NCI-H226 (cell line): Measurements from ENCODE around the gene STARD7.
"Not testable (repeated sequence)": the region's sequence is repeated elsewhere in the genome, so short reads cannot be mapped to it uniquely, and the experiment has no call there.

ENCODE experiments used
- DNase-seq: peaks from one replicate; pipeline ENCODE4 v3.0.0-alpha.2; 2015

The STARD7 gene

DNA sequence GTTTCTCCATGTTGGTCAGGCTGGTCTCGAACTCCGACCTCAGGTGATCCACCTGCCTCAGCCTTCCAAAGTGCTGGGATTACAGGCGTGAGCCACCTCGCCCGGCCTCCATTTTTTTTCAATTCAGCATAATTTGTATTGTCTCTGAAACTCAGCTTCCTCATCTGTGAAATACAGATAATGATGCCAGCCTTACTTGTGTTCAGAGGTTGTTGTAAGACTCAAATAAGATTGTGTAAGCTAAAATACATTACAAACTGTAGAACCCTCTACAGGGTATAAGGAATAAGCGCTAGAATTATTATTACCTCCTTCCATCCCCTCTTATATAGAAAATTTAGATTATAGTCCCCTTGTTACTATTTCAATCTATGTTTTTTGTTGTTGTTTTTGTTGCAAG lies 24.8 kb upstream of the STARD7 start:
- DNase-seq: no peak

DNA sequence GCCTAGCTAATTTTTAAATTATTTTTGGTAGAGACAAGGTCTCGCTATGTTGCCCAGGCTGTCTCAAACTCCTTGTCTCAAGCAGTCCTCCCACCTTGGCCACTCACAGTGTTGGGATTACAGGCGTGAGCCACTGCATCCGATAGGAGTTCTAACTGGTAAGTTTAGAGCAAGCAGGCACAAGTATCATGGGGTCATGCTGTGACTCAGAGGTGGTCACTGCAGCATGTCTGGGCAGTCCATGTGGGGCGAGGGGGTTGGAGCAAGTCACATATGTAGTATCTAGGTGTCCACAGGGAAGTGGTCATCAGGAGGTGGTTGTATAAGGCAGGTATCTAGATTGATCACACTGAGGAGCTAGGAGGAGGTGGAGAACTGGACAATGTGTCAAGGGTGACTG lies 22.7 kb upstream of the STARD7 start:
- DNase-seq: no peak

DNA sequence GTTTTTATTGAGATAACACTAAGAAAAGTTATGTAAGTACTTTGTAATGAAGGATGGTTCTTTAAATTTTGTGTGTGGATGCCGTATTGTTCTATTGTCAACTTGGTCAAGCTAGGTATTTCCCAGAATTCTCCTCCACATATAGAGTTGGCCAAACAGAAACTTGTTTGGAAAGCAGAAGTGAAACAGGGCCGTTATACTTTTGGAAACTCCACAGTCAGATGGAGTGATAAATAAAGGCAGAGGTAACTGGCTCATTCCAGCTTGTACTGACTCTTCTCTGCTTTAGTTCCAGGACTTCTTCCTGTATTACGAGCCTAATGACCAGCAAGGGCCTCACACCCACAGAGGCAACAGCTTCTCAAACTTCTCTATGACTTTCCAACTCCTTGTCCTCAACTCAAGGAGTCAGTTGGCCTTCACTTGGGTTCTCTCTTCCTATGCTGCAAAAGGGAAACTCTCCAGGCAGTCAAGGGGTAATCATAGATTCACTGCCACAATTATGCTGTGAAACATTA lies 16.4 kb upstream of the STARD7 start:
- no peak for DNase-seq

DNA sequence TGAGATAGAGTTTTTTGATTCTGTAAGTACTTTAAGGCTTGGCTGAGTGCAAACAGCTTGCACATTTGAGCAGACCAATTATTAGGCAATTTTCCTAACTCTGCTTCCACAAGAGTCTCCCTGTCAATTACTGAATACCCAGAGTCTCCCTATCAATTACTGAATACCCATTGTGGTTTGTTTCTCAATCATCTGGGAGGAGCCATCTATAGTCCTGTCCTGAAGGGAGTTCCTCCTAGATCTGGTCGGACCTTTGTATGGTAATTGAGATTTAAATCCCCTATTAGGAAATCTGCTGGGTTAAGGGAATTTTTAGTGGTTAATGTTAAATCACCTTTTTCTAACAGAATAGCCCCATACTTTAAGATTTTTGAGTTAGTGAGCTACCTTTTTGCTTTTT lies 12.5 kb upstream of the STARD7 start:
- DNase-seq: not testable (repeated sequence)

DNA sequence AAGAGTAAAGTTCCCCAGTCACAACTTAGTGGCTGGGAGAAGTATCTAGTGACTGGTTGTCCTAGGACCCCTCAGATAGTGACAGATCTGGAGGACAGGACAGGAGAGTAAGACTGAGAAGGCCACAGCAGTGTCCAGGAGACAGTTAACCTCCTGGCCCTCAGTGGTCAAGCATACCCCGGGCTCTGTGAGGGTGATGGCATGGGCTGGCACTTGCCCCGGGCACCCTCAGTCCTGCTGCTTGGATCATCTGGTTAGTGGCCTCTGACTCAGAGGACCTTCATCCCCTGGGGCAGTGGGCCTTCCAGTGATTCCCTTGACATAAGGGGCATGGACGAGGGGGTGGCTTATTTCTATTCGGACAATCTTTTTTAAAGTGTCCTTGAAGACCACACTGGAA lies 11.3 kb upstream of the STARD7 start:
- not testable (repeated sequence) for DNase-seq

DNA sequence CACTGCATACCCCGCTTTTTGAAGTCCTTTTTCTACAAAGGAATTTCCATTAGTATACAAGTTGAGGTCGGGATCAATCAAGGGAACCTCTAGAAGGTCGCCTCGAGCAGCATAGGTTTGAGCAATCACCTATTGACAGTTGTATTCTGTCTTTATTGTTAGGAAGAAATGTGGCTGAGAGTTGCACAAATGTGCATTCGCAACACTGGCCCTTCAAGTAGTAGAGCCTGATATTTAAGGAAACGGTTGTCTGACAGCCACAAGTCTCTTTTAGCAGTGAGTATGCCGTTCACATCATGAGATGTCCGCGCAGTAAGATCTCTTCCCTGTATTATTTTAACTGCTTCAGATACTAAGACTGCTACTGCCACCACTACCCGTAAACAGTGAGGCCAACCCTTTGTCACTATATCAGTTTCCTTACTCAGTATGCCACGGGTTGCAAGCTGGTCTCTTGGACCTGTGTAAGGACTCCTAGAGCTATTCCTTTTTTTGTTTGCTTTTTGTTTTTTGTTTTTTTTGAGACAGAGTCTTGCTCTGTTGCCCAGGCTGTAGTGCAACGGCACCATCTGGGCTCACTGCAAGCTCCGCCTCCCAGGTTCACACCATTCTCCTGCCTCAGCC lies 10.0 kb upstream of the STARD7 start:
- no peak for DNase-seq

DNA sequence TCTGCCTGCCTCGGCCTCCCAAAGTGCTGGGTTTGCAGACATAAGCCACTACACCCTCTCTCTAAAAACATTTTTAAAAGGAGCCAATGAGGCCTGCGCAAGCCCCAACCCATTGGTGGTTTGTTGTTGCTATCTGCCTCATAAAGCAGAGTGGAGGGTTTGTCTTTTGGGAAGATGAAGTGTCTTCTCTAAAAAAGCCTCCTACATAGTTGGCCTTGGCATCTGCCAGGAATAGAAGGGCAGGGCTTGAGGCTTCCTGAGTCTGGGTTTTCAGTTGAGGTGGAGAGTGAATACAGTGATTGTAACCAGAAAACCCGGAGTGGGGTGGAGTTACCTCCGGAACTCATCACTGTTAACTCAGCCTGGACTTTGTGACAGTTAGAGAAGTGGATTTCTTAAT lies 5.9 kb upstream of the STARD7 start:
- no peak for DNase-seq

DNA sequence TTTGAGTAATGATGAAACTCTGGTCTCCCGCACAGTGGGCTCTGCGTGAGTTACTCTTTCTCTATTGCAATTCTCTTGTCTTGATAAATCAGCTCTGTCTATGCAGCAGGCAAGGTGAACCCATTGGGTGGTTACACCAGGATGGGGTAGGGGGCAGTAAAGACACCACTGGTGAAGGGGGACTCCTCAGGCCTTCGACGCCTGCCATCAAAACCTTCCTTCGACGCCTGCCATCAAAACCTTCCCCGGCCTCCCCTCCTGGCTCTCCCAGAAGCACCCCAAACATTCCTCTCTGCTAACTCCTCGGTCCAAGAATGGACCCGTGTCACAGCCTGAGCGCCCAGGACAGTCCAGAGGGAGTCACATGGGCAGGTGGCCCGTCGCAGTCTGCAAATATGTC lies 4.8 kb upstream of the STARD7 start:
- DNase-seq: no peak

DNA sequence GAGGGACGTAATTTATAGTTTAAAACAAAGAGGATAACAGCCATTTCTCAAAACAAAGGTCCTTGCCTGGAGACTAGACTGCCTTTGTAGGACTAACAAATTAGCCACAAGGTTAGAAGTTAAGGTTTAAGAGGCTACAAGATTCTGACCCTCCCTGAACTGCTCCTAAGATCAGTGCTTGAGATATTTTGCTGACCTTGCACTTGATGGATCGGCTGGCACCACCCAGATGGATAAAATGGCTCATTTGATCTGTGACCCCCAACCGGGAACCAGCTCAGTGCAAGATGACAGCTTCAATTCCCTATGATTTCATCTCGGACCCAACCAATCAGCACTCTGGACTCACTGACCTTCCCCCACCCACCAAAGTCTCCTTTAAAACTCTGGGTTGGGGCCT lies 3.7 kb upstream of the STARD7 start:
- DNase-seq: no peak

DNA sequence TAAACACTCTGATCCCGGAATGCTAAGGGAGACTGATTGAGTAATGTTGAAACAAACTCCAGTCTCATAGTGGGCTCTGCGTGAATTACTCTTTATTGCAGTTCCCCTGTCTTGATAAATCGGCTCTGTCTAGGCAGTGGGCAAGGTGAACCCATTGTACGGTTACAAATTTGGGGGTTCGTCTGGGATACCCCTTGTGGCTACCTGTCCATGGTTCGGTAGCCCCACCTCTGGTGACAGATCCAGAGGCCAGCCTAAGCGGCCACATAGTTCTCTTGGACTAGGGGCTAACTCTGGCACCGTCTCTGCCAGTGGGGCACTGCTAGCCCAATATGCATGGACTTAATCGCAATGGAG lies 1.1 kb upstream of the STARD7 start:
- no peak for DNase-seq

DNA sequence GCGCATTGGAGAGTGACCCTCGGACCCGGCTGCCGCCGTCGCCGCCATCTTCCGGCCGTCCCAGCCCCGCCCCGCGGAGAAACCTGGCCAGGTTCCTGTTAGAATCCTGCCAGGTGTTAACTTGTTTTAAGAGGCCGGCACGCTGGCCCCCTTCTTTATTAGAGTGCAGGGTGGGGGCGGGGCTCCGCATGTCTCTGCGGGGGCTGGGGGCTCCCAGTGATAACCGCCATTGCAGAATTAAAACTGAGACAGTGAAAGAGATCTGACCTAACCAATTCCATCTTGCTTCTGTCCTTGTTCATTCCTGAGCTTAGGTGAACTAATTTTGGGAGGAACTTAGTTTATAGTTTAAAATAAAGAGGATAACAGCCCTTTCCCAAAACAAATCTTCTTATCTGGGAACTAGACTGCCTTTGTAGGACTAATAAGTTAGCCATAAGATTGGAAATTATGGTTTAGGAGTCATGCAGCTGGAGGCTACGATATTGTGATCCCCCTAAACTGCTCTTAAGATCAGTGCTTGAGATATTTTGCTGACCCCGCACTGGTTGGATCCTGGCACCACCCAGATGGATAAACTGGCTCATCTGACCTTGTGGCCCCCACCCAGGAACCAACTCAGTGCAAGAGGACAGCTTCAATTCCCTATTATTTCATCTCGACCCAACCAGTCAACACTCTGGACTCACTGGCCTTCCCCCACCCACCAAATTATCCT lies 543 bp upstream of the STARD7 start:
- DNase-seq: no peak

DNA sequence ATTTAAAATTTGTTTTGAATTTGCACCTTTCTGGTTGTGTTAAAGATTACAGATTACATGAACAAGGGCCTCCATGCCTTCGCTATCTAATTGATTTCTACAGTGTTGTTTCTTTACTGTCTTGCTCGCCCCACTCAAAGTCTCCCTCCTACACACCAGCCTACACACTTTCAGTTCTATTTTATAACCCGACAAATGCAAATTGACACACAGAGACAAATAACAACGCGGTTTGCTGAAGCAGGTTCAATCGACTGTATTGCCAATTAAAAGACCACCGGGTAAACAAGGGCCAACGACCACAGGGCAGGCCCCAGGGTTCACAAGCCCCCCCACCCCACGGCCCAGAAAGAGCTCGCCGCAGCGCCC lies 869 bp downstream of the STARD7 start:
- DNase-seq: no peak

DNA sequence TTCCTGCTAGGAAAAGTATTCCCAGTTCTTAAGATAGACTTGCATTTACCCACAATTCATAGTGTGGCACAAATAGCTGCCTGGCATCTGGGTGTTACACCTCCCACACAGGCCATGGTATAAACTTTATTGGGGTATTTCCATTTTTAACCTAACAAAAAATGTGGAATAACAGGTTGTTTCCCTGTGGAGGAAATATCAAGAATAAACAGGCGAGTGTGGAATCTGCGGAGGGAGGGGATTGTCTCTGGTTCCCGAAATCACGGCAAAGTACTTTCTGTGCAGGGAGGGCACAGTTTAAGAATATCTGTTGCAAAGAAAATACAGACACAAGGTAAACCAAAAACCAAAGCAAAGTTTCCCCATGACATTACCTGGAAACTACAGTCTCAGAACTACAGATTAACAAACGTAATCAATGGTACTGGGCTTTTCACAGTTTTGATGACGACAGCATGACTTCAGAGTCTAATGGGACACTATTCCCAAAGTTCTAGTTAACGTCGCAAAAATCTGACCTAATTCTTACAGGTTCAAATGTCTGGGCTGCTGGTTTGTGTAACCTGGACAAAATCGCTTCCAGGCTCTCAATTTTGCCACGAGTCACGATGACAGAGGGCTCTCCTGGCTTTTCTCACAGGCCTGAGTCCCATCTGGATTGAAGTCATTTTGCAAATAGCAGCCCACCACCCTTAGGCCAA lies 1.4 kb downstream of the STARD7 start:
- no peak for DNase-seq

DNA sequence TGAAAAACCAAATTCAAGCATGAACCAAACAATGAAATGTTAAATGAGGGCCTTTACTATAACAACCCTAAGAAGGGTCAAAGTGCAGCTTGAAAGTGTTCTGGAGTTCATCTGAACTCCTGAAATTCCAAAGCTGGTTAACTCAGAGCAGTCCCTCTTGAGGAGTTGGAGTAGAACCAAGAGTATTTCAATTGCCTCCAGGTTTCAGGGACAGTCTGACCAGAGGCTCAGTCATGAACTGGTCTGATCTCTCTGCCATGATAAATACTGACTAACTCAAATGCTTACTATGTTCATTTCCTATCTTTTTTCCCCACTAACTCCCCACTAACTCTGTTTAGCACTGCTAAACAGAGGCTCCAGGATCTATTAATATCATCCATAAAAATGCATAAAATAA lies 2.7 kb downstream of the STARD7 start:
- DNase-seq: peak; percentile 44

DNA sequence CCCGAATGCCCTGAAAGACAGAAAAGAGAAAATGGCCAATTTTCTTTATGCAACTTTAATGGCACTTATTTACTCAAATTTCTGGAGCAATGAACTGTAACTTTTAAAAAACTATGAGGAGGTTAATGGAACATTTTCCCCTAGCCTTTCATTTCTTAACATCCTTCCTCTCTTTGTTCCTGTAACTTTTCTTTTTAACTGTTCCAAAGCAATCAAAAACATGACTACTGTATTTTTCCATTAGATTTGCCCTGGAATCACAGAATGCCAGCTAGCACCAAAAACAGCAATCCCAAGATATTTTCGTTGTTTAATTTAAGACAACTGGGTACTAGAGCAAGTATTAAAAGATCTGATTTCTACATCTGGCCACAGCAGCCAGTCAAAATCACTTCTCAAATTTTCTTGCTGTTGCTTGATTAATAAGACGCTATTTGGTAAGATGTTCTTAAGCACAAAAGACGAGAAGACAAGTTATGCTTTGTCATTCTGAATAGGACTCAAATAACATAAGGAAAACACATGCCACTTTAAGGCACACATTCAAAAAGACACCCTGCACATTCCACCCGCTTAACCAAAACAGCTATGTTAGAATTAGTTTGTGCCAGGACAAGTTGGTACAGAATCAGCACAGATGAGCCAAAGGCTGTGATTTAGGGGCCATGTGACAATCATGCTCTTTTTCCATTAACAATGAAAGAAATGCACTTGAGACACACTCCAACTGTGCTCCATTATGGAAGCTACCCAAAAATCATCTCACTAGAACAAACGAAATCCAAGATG lies 3.6 kb downstream of the STARD7 start:
- DNase-seq: no peak

DNA sequence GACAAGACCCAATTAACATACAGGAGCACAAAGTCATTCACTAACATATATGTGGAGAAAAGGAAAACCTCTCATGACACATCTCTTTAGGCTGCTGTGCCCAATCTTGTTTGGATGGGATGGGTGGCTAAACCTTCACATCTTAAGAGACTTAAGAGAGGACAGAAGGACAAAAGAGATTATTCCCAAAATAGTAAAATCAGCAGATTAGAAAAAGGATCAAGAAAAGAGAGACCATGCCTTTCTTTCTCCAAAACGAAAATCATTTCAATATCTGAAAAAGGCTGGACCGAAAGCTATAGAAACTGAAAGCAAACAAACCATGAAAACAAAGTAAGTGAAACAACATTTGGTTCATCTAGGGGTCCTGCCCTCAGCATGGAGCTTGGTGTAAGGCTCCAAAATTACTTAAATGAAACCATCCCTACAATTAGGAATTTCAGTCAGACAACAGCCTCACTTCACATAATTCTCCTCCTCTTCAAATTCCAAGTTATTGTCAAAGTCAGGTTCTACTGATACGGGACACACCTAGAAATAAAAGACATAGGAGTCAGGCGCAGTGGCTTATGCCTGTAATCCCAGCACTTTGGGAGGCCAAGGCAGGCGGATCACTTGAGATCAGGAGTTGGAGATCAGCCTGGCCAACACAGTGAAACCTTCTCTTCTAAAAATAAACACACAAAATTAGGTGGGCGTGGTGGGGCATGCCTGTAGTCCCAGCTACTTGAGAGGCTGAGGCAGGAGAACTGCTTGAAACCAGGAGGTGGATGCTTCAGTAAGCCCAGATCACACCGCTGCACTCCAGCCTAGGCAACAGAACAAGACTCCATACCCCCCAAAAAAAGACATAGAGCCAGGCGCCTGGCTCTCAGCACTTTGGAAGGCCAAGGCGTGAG lies 5.2 kb downstream of the STARD7 start:
- DNase-seq: no peak

DNA sequence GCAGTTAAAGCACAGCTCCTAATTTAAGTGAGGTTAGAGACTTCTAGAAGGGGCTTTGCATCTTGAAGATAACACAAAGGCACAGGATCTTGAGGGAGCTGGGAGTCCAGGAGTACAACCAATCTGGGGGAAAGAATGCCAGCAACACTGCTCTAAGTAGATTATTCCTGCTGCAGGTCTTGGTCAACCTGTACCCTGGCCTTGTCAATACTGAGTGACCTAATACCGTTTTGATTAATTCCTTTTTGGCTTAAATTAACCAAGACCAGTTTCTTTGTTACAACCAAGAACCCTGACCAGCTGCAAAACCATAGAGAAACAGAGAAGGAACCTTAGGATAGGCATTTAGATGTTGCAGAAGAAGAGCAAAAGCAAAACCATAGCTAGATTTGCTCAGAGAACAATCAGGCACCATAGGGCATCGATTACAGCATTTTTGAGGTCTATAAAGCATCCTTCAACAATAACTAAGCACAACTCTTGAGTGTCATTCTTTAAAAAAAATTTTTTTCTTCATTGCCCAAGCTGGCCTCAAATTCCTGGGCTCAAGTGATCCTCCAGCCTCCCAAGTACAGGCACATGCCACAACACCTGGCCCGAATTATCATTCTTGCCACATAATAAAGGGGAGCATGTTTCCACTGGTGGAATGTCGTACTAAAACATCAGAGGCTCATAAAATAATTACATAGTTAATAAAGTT lies 6.3 kb downstream of the STARD7 start:
- no peak for DNase-seq

DNA sequence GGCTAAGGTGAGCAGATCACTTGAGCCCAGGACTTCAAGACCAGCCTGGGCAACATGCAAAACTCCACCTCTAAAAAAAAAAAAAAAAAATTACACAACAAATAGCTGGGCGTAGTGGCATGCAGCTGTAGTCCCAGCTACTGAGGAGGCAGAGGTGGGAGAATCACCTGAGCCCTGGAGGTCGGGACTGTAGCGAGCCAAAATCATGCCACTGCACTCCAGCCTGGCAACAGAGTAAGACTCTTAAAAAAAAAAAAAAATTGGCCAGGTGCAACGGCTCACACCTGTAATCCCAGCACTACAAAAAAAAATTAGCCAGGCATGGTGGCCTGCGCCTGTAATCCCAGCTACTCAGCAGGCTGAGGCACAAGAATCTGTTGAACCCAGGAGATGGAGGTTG lies 7.3 kb downstream of the STARD7 start:
- DNase-seq: no peak

DNA sequence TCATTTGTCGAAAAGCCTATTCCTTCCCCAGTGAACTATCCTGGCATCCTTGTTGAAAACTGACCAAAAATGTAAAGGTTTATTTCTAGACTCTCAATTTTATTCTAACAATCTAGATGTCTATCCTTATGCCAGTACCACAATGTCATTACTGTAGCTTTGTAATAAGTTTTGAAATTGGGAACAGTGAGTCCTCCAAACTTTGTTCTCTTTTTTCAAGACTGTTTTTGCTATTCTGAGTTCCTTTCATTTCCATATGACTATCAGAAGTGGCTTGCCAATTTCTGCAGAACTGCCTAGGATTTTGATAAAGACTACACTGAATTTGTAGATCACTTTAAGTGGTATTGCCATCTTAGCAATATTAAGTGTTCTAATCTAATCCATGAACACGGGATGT lies 9.7 kb downstream of the STARD7 start:
- no peak for DNase-seq

DNA sequence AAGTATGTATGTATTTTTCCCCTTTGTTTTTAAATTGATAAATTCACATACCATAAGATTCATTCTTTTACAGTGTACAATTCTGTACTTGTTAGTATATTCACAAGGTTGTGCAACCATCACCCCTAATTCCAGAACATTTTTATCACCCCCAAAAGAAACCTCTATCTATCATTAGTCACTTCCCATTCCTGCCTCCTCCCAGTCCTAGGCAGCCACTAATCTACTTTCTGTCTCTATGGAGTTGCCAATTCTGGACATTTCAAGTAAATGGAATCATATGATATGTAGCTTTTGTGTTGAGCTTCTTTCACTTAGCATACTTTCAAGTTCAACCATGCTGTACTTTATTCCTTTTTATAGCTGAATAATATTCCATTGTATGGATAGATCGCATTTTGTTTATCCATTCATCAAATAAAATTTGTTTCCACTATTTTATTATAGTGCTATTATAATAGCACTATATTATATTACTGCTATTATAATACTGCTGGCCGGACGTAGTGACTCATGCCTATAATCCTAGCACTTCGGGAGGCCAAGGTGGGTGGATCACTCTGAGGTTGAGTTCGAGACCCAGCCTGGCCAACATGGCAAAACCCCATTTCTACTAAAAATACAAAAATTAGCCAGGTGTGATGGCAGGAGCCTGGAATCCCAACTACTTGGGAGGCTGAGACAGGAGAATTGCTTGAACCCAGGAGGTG lies 10.9 kb downstream of the STARD7 start:
- DNase-seq: peak; percentile 83
